ENCODE measurements around the gene AZIN2.

The AZIN2 gene

DNA sequence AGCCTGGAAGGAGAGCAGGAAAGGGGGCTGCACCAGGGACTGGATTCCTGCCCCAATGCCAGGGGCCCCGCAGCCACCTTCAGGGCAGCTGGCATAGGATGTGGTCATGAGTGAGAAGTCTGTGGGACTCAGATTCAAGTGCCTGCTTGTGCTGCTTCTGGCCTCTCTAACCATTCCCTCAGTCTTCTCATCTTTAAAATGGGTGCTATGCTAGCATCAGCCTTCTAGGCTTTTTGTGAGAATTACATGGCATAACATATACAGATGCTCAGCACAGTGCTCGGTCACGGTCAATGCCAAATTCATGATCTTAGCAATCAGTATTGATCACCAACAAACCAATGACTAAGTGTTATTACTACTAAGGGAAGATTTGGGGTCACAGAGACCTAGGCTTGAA is 77.4 kb downstream of the AZIN2 start:
- no peak for DNase-seq

DNA sequence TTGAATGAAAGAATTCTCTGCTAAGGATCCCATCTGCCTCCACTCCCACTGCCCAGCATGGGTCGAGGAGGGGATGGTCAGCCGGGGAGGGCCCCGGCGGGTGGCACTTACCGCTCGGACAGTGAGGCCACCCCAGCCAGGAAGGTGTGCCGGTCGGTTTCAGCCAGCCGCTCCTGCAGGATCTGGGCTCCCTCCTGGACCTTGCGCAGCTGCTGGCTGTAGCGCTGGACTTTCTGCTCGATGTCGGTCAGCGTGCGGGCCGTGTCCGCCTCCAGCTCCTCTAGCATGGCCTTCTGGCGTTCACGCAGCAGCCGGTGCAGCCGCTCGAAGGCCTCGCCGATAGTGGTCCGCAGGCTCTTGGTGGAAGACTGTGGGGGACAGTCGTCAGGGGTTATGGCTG is 78.6 kb downstream of the AZIN2 start:
- no peak for DNase-seq

DNA sequence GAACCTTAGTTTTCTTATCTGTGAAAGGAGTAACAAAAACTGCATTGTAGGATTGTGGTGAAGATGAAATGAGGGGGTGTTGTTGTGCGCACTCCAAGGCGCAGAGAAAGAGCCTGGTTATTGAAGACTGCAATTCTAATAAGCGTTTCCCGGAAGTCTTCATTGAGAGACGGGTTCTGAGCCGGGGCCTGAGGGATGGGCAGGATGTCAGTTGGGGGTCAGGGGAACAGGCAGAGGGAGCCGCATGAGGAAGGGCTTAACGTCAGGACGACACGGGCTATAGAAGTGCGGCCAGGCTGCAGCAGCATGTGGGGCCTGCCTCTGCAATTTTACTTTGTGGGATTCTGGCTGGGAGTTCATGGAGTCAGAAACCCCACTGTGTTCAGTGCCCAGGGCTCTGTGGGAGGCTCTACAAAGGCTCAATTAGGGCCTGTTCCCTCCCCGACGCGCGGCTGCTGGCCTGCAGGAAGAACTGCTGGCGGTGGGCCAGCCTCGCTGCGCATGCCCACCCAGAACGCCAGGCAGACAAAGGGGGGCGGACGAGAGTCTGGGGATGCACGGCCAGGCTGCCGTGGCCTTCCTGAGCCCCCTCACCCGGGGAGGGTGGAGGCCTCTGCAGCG is 80.2 kb downstream of the AZIN2 start:
- DNase-seq: no peak

DNA sequence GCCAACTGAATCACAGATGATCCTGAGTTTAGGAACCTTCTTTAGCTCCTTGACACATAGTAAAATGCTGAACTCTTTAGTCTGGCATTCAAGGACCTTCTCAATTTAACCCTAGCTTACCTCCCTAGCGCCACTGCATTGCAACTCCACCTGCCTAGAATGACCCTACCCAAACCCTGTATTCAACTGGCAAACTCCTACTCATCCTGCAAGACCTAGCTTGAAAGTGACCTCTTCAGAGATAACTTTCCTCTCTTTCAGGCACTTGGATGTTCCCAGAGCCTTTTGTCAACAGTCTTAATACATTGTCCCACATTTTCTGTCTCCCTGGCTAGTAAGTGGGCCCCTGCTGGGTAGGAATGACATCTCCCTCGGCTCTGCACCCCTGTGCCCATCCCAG is 81.2 kb downstream of the AZIN2 start:
- no peak for DNase-seq

DNA sequence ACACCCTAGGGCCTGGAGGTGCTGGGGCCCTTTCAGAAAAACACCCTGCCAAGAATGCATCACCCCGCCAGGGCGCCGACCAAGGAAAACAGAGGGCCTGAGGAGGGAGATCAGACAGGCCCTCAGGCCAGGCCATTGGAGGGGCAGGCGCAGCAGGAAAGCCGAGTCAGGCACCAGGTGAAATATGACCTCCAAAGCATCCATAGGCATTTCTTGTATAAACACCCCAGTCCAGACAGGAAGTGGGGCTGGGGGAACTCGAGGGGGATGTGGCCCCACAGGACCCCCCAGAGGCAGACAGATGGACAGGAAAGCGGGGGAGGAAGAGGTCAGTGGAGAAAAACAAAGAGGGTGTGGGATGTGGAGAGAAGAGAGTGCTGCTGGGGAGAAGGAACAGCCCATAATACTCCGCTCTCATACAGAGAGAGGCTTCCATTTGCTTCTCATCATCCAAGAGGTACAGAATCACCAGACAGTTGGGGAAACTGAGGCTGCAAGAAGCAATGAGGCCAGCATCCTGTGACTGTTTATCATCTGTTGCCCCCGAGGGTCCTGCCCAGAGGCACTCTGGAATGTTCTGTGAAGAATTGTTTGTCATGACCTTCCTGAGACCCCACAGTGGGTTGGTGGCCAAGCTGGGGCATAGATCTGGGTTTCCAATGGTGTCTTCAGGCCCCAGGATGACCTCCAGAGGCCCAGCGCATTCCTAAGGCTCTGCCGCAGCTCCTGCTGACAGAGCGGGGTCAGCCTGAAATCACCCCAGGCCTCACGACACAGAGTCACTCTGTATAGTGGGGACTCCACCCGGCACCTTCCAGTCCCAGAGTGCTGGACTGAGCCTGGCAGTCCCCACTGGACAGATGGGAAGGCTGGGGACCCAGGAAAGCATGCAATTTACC is 82.9 kb downstream of the AZIN2 start:
- DNase-seq: no peak

DNA sequence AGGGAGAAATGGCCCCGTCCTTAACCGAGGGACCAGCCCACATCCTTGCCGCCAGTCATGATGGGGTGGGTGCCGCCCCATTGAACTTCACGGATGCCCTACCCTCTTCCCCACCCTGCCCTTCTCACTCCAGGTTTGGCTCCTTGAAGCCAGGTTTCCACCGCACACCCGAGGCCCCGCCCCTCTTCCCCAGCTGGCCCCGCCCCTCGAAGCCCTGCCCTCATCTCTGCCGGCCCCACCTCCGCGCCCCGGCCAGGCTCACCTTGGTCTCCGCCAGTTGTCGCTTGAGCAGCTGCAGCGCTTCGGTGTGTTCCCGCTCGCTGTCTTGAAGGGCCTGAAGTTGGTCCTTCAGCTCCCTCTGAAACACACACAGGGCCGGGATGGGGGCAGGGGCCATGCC is 84.3 kb downstream of the AZIN2 start:
- no peak for DNase-seq

DNA sequence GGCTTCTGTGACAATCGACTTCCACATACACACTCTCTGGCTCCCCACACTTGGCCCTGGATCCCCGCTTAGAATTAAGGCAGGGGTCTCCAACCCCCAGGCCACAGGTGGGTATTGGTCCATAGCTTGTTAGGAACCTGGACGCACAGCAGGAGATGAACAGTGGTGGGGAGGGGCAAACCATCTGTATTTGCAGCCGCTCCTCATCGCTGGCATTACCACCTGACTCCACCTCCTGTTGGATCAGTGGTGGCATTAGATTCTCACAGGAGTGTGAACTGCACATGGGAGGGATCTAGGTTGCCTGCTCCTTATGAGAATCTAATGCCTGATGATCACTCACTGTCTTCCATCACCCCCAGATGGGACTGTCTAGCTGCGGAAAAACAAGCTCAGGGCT is 84.9 kb downstream of the AZIN2 start:
- no peak for DNase-seq

DNA sequence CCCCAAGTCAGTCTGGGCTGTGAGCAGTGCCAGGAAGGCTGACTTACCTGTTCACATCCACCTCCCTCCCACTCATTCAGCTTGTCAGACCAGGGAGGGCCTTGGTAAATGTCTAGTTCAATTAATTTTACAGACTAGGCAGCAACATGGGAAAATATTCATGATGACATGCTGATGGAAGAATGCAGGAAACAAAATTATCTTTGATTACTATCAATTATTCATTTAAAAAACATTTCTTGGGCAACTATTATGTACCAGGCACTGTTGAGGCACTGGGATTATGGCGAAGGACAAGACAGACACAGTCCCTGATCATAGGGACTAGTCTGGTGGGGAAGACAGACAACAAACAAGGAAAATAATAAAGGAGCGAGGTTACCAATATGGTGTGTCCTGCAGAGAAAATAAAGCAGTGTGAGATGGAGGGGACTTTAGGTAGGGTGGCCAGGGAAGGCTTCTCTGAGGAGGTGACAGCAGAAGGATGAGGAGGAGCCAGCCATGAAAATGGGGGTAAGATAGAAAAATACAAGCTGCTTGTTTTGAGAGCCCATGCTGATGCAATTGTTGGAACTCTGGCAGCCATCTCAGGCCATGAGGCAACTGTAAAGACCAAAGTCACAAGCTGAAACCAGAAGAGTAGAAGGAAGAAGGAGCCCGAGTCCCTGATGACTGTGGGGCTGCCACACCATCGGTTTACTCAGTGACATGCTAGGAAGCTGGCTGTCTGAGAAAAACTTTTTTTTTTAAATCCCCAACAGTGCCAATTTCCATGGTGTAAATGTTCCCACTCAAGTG is 86.9 kb downstream of the AZIN2 start:
- no peak for DNase-seq

DNA sequence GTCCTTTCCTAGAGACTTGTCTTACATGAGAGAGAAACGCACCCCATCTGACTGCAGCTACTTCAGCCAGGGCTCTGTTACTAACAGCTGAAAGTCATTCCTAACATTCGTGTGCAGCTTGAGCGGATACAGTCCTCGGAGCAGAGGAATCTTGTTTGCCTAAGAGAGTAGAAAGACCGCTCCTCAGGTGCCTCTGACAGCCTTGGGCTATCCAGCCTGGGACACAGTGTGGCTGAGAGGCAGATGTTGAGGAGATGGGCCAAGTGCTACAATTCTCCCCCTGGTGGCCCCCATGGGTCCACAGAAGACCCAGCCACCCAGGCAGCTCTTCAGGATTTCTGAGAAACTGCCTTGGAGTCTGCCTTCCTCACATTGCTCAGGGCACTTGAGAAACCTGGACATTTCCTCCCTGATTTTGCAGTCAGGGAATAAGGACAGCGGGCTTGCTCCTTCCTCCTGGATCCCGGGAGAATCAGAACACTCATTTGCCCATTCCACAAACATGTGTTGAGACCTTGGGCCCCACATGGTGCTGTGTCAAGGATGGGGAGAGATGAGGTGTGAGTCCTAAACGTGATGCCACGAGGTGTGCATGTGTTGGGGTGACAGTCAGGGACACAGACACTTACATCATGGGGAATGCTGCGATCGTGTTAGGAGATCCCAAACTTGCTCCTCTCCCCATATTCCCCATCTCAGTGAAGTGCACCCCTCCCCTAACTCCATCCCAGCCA is 87.8 kb downstream of the AZIN2 start:
- DNase-seq: no peak

DNA sequence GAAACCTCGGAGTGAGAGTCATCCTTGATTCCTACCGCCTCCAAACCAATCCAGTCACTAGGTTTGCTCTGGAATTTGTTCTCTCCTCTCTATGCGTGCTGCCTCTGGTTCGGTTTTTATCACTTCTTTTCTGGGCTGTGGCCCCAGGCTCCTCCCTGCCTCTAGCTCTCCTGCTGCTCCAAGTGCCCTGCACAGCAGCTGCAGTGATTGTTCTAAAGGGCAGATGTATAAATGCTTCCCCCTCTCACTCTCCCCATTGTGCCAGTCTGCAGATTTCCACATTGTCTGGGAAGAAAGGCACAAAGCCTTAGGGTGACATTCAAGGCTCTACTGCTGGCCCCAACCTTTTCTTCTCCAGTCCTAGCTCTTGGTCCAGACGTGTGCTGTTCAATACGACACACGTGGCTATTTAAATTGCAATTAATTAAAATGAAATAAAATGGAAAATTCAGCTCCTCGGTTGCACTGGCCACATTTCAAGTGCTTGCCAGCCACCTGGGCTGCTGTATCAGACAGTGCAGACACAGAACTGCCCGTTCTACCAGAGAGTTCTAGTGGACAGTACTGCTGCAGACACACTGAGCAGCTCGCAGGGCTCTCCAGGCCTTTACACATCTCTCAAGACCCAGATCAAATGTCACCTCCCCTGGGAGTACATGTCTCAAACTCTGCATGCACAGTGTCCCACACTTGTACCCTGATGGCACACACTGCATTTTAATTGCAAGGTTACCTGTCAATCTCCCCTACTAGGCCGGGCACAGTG is 88.5 kb downstream of the AZIN2 start:
- no peak for DNase-seq
